ENCODE results near the gene TRAPPC3. TPM values are rescaled to one million over a fixed set of nuclear protein-coding genes. Genes with fewer than 3 reads are reported as not detected.

TRAPPC3 gene
- total and polyA plus RNA-seq, 9 of the 15 experiments (the other 6 are each of a cell fraction or from before 2014, with no cell fraction given): 20.6 to 141 (median 112) TPM

GRCh38 chr1:36088577-36089392 is 60.5 kb downstream of the TRAPPC3 start, which contains the start of gene ADPRS (continued):
- TF ChIP-seq PKNOX1 (IDR thresholded peaks at IDR 0.05): peak; percentile 29; the same call in 1 of the 2 replicates
- TF ChIP-seq TSC22D4 (tag; IDR thresholded peaks at IDR 0.05): no peak
- peak; percentile 93 for TF ChIP-seq ELF2 (CRISPR knock-in tag; IDR thresholded peaks at IDR 0.05)
- peak; percentile 82; the same call in 1 of the 2 replicates for TF ChIP-seq ZNF431 (CRISPR knock-in tag; IDR thresholded peaks at IDR 0.05)
- no peak for TF ChIP-seq ZNF79 (CRISPR knock-in tag; IDR thresholded peaks at IDR 0.05; ENCODE audit: low read depth)
- TF ChIP-seq HOXB6 (CRISPR knock-in tag; IDR thresholded peaks at IDR 0.05; ENCODE audit: borderline replicate concordance): no peak
- peak; percentile 51; the same call in 1 of the 2 replicates for TF ChIP-seq ZNF282 (CRISPR knock-in tag; IDR thresholded peaks at IDR 0.05)
- no peak; the same call in 1 of the 2 replicates for TF ChIP-seq RREB1 (CRISPR knock-in tag; IDR thresholded peaks at IDR 0.05)
- TF ChIP-seq NCOA4 (IDR thresholded peaks at IDR 0.05; ENCODE audit: partially characterized antibody): no peak
- peak; percentile 100 for TF ChIP-seq U2AF1 (optimal IDR thresholded peaks at IDR 0.05; ENCODE audit: low read depth, low read length)
- peak; percentile 71; the same call in 1 of the 2 replicates for TF ChIP-seq PHB (CRISPR knock-in tag; IDR thresholded peaks at IDR 0.05)
- no peak for TF ChIP-seq RBM14 (IDR thresholded peaks at IDR 0.05; ENCODE audit: borderline replicate concordance, insufficient read depth, low read depth, low read length)
- no peak for TF ChIP-seq SAFB (IDR thresholded peaks at IDR 0.05; ENCODE audit: borderline replicate concordance, low read depth, low read length)
- no peak for TF ChIP-seq ZNF175 (CRISPR knock-in tag; IDR thresholded peaks at IDR 0.05; ENCODE audit: low read depth)
- TF ChIP-seq HCFC1 (IDR thresholded peaks at IDR 0.05; ENCODE audit: low read depth, low read length): peak; percentile 91
- TF ChIP-seq ZNF445 (CRISPR knock-in tag; IDR thresholded peaks at IDR 0.05; ENCODE audit: low read depth): no peak
- TF ChIP-seq HINFP (tag; conservative IDR thresholded peaks at IDR 0.05; ENCODE audit: low read depth): no peak
- TF ChIP-seq PRPF4 (IDR thresholded peaks at IDR 0.05; ENCODE audit: insufficient read depth, low read depth, low read length, poor library complexity, severe bottlenecking): no peak
- TF ChIP-seq SETDB1 (IDR thresholded peaks at IDR 0.05; ENCODE audit: low read length): no peak
- no peak for TF ChIP-seq RBM25 (IDR thresholded peaks at IDR 0.05; ENCODE audit: low read depth, low read length, severe bottlenecking)

Data from K562 (cell line).